ENCODE data around the gene PGAP6. TPM values are rescaled to one million over a fixed set of nuclear protein-coding genes. Genes with fewer than 3 reads are reported as not detected.

PGAP6 gene
- total and polyA plus RNA-seq, 2 of the 13 experiments (the other 11 are each of a cell fraction or from before 2014, with no cell fraction given), result 52.7 to 136 TPM

DNA sequence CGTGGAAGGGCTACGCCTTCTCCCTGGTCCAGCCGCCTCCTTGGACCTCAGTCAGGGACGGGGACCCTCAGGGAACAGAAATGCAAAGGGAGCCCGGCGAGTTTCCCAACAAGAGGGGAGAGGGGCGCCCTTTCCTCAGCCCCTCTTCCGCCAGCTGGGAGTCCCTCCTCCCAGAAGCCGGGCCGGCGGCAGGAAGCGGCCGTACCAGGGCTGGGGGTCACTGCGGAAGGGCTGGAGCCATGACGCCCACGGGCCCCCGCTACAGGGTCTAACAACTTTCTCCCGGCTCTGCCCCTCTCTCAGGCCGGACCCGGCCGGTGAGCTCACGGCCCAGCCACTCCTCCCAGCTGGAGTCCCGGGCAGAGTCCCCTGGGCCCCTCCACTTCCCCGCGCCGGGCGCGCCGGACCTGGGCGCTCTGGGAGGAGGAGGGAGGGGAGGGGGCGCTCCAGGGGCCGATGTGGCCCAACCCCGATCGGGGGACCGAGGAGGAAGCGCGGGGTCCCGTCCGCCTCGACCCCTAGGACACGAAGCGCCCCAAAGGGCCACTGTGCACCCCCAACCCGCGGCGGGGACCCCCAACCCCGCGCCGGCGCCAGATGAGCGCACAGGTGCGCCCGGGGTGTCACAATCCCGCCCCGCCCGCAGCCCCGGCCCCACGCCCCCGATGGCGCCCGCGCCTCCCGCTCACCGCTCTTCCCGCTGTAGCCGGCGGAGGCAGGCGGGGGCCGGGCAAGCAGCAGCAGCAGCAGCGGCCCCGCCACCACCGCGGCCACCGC lies 578 bp downstream of the PGAP6 start (continued):
- TF ChIP-seq, protein P1, sequence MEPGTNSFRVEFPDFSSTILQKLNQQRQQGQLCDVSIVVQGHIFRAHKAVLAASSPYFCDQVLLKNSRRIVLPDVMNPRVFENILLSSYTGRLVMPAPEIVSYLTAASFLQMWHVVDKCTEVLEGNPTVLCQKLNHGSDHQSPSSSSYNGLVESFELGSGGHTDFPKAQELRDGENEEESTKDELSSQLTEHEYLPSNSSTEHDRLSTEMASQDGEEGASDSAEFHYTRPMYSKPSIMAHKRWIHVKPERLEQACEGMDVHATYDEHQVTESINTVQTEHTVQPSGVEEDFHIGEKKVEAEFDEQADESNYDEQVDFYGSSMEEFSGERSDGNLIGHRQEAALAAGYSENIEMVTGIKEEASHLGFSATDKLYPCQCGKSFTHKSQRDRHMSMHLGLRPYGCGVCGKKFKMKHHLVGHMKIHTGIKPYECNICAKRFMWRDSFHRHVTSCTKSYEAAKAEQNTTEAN (CRISPR knock-in tag; conservative IDR thresholded peaks at IDR 0.05), result no peak
- TF ChIP-seq KLF6 (CRISPR knock-in tag; IDR thresholded peaks at IDR 0.05) (no peak), ZSCAN9 (CRISPR knock-in tag; IDR thresholded peaks at IDR 0.05; ENCODE audit: borderline replicate concordance) (no peak), ZNF253 (CRISPR knock-in tag; IDR thresholded peaks at IDR 0.05; ENCODE audit: borderline replicate concordance) (no peak), XRCC5 (optimal IDR thresholded peaks at IDR 0.05; ENCODE audit: low read length) (peak; percentile 38), MZF1 (CRISPR knock-in tag; IDR thresholded peaks at IDR 0.05; ENCODE audit: borderline replicate concordance) (no peak), SP5 (CRISPR knock-in tag; IDR thresholded peaks at IDR 0.05; ENCODE audit: borderline replicate concordance, low read depth) (no peak), ZFP36L1 (CRISPR knock-in tag; IDR thresholded peaks at IDR 0.05) (no peak), ZBTB7A (CRISPR knock-in tag; IDR thresholded peaks at IDR 0.05) (peak; percentile 63; the same call in 1 of the 2 replicates), PCBP2 (optimal IDR thresholded peaks at IDR 0.05; ENCODE audit: low read depth, low read length, poor library complexity, severe bottlenecking) (no peak), ZNF468 (CRISPR knock-in tag; IDR thresholded peaks at IDR 0.05) (no peak), CEBPG (CRISPR knock-in tag; IDR thresholded peaks at IDR 0.05) (no peak), ZNF432 (CRISPR knock-in tag; IDR thresholded peaks at IDR 0.05; ENCODE audit: borderline replicate concordance) (no peak), KMT2A (CRISPR knock-in tag; IDR thresholded peaks at IDR 0.05) (0 out of 2 replicates have a peak, but pooled peaks have one; percentile 17), ZNF124 (CRISPR knock-in tag; IDR thresholded peaks at IDR 0.05) (no peak), FOXA3 (CRISPR knock-in tag; IDR thresholded peaks at IDR 0.05) (no peak), ARNTL (CRISPR knock-in tag; IDR thresholded peaks at IDR 0.05) (peak; percentile 28; the same call in 1 of the 2 replicates), U2AF2 (IDR thresholded peaks at IDR 0.05; ENCODE audit: low read depth, low read length) (no peak), ZNF670 (CRISPR knock-in tag; IDR thresholded peaks at IDR 0.05; ENCODE audit: borderline replicate concordance) (no peak), TBP (CRISPR knock-in tag; IDR thresholded peaks at IDR 0.05) (no peak), RFXANK (CRISPR knock-in tag; IDR thresholded peaks at IDR 0.05) (no peak), ZNF629 (CRISPR knock-in tag; conservative IDR thresholded peaks at IDR 0.05) (no peak), SIN3B (IDR thresholded peaks at IDR 0.05; ENCODE audit: low read length) (no peak), ZNF260 (CRISPR knock-in tag; IDR thresholded peaks at IDR 0.05; ENCODE audit: borderline replicate concordance, low read depth) (no peak), ZNF761 (CRISPR knock-in tag; conservative IDR thresholded peaks at IDR 0.05) (no peak), ZNF264 (CRISPR knock-in tag; IDR thresholded peaks at IDR 0.05) (no peak), ZNF644 (CRISPR knock-in tag; IDR thresholded peaks at IDR 0.05; ENCODE audit: low read depth) (no peak)
- TF ChIP-seq, protein P2, sequence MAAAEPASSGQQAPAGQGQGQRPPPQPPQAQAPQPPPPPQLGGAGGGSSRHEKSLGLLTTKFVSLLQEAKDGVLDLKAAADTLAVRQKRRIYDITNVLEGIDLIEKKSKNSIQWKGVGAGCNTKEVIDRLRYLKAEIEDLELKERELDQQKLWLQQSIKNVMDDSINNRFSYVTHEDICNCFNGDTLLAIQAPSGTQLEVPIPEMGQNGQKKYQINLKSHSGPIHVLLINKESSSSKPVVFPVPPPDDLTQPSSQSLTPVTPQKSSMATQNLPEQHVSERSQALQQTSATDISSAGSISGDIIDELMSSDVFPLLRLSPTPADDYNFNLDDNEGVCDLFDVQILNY (CRISPR knock-in tag; conservative IDR thresholded peaks at IDR 0.05), result no peak
